NCI-H226 (cell line): ENCODE results near the gene TPD52L1.
"Not testable (repeated sequence)": the region's sequence is repeated elsewhere in the genome, so short reads cannot be mapped to it uniquely, and the experiment has no call there.

Experiments used
- DNase-seq: peaks from one replicate; pipeline ENCODE4 v3.0.0-alpha.2; 2015

The TPD52L1 gene

DNA sequence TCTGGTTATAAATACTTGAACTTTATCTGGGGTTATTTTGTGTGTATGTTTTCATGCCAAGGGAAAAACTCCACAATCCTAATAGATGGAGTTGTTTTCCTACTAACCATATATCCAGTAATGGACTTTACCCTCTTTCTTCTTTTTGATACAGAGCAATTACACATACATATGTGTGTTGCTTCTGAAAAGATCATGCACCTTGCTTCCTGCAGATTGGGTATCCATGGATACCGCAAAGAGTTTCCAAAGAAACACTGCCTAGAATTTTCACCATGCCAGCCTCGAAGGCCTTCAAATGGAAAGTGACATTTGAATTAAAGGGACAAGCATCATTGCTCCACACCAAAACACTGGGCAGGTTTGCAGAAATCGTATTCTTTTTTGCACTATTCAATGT, 121.4 kb downstream of the TPD52L1 start:
- DNase-seq = no peak

DNA sequence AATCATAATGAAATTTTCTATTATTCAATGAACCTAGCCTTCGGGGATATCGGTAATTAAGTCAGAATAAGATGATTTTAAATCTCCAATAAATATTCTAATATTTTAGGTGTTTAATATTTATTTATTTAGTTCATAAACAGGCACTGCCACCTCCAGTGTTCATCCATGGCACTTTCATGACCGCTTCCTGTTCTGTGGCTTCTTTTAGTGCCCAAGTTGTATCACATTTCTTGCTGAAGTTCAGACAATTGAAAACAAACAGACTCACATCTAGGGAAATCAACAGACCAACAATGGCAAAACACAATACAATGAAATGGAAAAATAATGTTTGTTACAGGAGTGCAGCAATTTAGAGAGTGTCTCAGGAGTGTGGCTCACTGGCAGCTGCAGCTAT, 122.2 kb downstream of the TPD52L1 start:
- no peak for DNase-seq

DNA sequence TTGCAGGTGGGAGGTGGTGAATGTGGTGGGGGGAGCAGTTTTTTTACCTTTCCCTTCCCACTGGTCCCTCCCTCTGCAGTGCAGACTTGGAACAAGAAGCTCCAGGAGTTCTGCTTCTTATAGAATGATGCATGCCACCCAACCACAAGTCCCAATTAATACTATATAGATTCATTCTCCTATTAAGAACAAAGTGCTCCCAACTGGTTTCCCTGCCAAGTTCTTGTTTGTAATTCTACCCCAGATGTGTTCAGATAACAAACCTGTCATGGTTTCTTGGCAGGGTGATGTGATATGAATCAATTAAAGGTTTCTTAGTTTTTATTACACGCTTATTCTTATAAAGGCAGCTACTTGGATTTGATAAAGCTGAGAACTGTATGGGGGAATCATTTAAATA, 124.3 kb downstream of the TPD52L1 start:
- DNase-seq = no peak

DNA sequence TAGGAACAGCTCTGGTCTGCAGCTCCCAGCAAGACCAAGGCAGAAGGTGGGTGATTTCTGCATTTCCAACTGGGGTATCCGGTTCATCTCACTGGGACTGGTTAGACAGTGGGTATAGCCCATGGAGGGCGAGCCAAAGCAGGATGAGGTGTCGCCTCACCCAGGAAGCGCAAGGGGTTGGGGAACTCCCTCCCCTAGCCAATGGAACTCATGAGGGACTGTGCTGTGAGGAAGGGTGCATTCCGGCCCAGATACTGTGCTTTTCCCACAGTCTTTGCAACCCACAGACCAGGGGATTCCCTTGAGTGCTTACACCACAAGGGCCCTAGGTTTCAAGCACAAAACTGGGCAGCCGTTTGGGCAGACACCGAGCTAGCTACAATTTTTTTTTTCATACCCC, 126.4 kb downstream of the TPD52L1 start:
- no peak for DNase-seq

DNA sequence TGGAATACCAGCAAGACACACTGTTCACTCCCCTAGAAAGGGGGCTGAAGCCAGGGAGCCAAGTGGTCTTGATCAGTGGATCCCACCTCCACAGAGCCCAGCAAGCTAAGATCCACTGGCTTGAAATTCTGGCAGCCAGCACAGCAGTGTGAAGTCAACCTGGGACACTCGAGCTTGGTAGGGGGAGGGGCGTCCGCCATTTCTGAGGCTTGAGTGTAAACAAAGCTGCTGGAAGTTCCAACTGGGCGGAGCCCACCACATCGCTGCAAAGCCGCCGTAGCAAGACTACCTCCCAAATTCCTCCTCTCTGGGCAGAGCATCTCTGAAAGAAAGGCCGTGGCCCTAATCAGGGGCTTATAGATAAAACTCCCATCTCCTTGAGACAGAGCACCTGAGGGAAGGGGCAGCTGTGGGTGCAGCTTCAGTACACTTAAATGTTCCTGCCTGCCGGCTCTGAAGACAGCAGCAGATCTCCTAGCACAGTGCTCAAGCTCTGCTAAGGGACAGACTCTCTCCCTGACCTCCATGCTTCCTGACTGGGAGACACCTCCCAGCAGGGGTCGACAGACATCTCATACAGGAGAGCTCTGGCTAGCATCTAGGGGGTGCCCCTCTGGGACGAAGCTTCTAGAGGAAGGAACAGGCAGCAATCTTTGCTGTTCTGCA, 126.9 kb downstream of the TPD52L1 start:
- DNase-seq = not testable (repeated sequence)

DNA sequence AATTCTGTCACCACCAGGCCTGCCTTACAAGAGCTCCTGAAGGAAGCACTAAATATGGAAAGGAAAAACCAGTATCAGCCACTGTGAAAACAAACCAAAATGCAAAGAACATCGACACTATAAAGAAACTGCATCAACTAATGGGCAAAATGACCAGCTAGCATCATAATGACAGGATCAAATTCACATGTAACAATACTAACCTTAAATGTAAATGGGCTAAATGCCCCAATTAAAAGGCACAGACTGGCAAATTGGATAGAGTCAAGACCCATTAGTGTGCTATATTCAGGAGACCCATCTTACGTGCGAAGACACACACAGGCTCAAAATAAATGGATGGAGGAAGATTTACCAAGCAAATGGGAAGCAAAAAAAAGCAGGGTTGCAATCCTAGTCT, 128.9 kb downstream of the TPD52L1 start:
- not testable (repeated sequence) for DNase-seq

DNA sequence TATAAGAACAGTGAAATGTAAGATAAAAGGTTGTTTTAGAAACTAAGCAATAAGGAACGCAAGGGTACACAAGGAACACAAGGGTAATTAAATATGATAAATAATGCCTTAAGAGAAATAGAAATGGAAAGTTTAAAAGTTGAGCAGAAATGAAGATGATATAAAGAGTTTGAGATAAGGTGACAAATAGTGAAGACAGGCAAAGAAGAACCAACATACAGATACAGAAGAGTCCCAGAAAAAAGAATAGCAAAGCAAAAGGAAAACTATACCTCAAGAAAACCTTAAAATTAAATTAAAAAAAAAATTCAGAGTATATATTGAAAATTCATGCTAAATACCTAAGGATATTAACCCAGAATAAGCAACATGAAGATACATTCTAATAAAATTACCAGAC, 131.8 kb downstream of the TPD52L1 start:
- no peak for DNase-seq

DNA sequence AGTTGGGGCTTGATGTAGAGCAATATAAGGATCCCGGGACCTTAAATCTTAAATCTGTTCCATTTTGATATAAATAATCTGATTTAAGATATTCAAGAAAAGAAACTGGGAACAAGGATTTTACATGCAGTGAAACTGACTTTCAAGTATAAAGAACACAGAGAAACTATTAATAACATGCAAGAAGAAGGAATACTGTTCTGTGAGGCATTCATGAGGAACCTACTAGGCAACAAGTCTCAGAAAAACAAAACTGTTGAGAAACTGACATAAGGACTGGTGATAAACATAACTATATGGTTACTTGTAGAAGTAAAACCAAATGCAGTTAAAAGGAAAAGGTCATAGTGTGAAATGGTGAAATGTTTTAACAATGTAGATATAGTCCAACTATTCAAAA, 132.4 kb downstream of the TPD52L1 start:
- no peak for DNase-seq

DNA sequence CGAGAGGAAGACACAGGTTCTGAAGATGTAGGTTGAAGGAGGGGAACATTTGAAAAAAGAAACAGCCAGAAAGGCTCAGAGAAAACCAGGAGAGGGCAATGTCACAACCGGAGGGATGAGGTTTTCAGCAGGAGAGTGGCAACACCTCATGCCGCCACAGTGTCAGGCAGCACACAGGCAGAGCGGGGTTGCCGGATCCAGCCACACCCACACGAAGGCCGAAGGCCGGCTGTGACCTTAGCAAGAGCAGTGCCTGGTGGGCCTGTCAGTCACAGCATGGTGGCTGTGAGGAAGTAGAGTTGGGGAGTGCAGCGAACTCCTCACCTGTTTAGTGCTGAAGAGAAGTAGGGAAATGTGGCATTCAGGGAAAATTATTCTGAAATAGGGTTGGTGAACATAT, 134.1 kb downstream of the TPD52L1 start:
- DNase-seq = no peak

DNA sequence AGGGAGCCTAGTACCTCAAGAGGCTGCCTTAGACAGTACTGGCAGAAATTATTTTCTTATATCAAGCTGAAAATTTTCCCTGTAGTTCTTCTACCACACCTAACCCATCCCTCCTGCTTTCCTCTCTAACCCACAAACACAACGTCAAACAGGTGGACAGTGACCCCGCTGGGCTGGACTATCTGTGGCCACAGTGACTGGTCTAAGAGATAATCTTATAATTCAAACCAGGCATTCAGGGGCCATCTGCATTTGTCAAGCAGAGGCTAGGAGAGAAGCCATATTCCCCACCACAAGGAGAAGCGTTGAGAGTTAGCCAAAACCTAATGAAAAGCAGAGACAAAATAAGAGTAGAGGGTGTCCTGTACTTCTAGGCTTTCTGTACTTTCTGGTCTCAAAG, 140.0 kb downstream of the TPD52L1 start:
- no peak for DNase-seq

DNA sequence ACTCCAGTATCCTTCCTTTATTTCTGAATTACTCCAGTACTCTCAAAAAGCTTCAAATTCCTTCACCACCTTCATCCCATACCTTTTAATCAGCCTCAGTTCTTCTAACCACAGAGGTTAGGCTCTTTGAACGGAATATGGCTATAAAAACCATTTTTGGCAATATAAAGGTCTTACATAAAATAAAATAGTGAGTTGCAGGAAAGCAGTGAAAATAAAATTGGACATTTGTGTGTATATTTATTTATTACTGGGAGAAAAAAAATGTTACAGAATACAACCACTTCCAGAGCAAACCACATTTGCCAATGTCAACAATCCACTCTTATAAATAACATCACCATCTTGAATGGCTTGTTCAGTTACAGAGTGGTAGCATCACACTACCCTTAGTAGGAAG, 140.5 kb downstream of the TPD52L1 start:
- DNase-seq = no peak

DNA sequence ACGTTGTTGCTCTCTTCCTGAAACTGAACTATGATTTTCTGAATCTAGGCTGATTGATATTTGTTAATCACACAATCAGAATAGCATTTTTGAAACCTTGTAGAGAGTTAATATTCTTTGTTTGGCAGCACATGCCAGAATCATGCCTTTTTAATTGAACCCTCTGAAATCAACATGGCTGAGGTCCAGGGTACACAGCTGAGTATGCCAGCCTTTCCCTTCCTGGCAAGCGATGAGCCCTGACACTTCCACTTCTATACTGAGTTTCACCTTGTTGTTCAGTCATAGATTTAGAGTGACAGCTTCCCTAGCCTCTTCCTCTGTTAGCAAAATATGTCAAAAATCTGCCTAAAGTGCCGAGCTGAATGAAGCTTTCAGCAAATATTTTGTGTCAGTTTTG, 141.4 kb downstream of the TPD52L1 start:
- no peak for DNase-seq

DNA sequence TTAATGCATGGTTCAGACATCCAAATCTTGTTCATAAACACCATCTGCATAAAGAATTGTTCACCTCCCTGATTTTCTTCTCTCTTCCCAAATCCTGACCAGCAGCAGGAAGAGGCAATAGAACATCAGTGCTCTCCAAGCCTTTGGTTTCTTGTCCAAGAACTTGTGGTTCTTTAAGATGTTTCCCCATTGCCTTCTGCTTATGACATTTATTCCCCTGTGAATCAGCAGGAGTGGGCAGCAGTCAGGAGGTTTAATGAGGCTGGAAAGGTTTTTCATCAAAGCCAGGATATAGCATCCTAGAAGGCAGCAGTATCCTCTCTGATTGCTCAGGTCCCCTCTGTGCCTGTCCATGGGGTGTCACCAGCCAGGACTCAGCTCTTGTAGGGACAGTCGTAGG, 142.9 kb downstream of the TPD52L1 start:
- DNase-seq = no peak

DNA sequence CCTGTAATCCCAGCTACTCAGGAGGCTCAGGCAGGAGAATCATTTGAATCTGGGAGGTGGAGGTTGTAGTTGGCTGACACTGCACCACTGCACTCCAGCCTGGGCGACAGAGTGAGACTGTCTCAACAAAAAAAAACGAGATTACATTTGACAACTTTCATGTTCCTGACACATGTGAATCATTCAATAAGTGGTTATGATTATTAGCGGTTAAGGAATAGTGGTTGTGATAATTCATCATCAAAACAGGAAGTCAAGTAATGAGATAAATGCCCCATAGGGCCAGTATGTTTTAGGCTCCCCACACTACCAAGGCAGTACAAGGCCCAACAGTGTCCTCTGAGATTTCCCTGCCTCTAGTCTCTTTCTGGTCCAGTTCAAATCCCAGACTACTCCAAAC, 145.7 kb downstream of the TPD52L1 start:
- no peak for DNase-seq

DNA sequence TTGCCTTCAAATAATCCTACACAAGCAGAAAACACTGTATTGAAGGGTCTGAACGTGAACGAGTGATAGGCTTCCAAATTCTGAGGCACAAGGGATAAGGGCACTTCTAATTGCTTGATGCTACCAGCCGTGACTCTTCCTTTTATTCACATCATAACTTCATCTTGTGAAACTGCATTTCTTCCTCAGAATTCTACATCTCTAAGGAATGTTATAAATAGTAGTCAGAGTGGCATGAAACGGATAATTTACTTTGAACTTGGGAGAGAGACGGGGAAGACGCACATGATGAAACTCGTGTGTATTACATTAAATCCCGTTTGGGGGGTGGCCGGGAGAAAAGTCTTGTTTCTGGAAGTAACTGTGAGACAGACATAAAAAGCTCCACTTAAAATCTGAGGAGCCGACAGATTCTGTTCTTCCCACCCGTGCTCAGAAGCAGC, 147.4 kb downstream of the TPD52L1 start:
- DNase-seq = no peak

DNA sequence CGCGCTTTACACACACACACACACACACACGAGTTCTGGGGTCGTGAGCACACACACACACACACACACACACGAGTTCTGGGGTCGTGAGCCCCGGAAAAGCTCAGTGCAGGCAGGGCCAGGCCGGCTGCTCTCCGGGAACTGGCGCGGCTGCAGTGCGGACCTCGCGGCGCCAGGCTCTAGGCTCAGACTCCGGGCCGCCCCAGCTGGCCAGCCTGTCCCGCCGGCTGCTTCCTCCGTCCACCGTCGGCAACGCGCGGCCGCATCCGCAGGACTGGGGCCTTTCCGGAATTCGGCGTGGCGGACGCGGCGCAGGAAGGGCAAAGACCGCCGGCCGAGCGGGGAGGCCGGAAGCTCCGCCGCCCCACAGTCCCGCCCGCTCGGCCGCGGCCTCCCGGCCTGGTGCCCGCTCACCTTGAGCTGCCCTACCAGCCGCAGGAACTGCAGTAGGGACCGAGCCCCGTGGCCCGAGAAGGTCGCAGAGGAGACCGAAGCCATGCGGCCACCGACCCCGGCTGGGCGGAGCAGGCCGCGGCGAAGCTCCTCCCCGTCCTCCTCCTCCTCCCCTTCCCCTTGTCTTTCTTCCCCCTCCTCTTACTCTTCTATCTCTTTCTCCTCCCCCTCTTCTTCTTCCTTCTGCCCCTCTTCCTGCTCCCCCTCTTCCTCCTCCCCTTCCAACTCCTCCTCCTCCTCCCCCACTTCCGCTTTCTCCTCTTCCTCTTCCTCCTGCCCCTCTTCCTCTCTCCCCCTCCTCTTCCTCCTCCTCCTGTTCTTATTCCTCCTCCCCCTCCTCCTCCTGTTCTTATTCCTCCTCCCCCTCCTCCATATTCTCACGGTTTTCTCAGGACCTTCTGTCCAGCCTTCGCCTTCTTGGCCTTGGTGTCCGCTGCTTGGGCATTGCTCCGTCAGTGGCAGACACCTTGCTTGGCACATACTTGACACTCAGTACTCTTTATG, 148.1 kb downstream of the TPD52L1 start, which contains the start of gene HDDC2:
Gene HDDC2, minus strand, starts transcription at position 533 of the 957 bp plus-strand sequence. Its CDS starts 35 bp downstream, at position 498.
- DNase-seq = peak; percentile 69

DNA sequence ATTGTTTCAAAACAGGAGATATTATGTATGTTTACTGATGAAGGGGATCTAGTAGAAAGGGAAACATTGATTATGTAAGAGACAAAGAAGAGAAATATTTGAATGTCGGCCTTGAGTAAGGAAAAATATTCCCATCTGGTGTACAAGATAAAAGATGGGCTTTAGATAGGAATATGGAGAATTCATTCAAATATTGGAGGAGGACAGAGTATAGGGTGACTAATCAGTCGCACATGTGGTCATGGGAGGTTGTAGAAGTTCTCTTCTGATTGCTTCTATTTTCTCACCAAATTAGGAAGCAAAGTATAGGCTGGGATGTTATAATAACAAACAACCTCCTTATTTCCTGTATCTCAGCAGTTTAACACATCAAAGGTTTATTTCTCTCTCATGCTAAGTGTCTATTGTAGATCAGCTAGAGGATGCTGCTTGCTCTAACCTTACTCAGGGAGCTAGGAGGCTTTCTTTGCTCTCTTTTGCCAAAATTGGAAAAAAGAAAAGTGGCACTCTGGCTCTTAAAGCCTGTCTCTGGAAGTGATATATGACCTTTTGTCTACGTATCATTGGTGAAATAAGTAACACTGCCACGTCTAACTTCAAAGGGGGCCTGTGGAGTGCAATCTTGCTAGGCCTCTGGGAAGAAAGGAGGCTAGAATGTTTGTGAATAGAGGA, 149.4 kb downstream of the TPD52L1 start:
- DNase-seq = no peak

DNA sequence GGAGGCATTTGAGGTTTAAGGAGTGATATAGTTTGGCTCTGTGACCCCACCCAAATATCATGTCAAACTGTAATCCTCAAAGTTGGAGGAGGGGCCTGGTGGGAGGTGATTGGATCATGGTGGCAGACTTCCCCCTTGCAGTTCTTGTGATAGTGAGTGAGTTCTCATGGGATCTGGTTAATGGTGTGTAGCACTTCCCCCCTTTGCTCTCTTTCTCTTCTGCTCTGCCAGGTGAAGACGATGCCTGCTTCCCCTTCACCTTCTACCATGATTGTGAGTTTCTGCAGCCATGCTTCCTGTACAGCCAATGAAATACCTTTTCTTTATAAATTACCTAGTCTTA, 149.9 kb downstream of the TPD52L1 start:
- no peak for DNase-seq

DNA sequence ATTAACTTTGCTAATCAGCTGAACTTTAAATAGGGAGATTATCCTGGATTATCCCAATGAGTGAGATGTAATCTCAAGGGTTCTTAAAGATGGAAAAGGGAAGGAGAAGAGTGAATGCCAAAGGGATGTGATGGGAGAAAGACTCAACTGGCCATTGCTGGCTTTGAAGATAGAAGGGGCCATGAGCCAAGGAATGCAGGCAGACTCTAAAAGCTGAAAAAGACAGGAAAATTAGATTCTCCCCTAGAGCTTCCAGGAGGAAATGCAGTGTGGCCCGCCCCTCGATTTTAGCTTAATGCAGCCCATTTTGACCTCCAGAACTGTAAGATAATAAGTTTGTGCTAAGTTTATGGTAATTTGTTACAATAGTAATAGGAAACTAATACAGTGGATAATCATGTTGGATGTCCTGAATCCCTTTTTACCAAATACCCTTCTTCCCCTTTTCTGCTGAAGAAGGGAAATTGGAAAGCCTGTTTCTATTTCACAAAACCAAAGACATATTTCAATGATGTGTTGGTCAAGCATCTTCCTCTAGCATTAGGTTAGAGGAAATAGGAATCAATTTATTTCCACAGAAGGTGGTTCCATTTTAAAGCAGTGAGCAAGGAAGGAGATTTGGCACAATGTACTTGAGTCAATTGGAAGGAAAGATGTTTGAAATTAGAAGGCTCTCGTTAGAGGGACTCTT, 151.5 kb downstream of the TPD52L1 start:
- DNase-seq = no peak

DNA sequence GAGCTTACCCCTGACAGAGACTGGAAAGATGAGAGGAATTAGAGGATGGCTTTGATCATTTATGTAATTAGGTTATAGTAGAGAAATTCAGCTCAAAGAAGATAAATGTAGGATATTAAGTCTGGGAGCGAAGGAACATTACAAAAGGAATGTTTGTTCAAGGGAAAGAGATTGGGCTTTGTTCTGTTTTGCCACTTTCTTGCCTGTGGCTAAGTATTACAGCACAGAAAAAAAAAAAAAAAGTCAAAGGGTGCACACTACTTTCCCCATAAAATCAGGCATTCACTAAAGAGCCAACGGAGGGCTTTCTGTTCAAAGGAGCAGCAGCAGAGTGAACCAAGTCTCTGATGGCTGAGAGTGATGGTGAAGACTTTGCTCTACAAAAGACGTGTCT, 153.2 kb downstream of the TPD52L1 start:
- no peak for DNase-seq

DNA sequence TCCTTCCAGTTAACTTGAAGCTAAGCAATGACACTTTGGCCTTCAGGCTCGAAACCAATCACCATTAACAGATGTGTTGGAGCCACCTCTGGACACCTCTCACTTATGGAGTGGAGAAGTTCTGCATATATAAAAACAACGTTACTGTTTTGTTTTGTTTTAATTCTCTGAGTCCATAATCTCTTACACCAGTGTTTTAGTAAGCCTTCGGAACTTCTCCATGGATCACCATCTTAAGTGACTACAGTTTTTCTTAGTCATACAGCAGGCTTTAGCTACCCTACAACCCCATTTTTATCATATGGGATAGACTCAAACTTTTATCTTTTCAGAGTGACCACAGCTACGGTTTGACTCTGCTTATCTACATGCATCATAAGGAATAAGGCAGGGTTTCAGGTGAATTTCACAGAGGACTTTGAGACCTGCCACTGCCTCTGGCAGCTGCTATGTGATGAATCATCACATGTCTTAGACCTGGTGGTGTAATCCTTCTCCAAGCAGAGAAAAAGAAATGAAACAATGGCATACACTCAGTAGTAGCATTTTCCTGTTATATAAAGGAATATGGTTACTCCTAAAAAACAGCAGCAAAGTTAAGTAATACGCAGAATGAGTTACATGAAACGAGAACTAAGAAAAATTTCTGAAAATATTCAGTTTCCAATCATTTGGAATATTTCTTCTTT, 153.7 kb downstream of the TPD52L1 start:
- peak; percentile 73 for DNase-seq

DNA sequence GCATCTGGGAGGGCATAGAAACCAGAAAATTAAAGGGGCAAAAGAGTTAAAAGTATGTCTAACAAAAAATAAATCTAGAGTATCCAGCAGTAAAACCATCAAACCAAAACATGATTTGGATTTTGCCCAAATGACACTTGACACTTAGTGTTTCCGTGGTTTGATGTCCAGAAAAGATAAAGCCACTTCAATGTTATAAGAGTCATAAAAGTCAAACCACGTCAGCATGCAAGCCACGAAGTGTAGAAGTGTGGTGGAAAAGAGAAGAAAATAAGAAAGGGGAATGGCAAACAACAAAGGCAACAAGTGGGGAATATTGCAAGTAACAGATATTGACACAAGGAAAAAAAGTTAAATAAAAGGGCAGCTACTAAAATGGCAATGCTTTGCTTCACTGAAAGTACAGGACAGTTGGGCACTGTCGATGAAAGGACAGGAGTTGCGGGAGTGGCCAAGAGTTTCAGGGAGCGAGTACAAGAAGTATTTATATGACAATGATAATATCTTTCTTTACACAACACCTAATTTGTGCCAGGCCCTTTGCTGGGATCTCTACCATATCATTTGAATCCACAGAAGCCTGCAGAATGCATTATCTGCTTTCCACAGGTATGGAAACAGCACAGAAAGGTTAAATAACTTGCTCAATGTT, 154.5 kb downstream of the TPD52L1 start:
- DNase-seq = no peak
